Panc1 (cell line): ENCODE results near the gene MGAT5. TPM values are rescaled to one million over a fixed set of nuclear protein-coding genes. Genes with fewer than 3 reads are reported as not detected.

ENCODE experiments used
- ATAC-seq: fragments of 200-7000 bp; cut with Tn5 transposase; 2 replicates; pipeline ENCODE4 v1.9.1; 2020; ENCODE audit warnings: mild to moderate bottlenecking, moderate library complexity
- BruUV-seq: library from RNA; stranded (reverse); fragments of 400-500 nt; replicated peaks from 2 replicates; lab custom pipeline; 2021; lab: Mats Ljungman, UMichigan
- CTCF ChIA-PET: fragments of 300-600 bp; sonication (Branson Sonifier 250); formaldehyde crosslinking; loops from one replicate; lab custom pipeline; 2022; ENCODE audit warnings: antibody characterized with exemption; lab: Charles Lee
- POLR2A ChIA-PET: fragments of 300-600 bp; sonication (Branson Sonifier 250); formaldehyde crosslinking; loops from one replicate; lab custom pipeline; 2022; ENCODE audit warnings: antibody characterized with exemption; lab: Charles Lee
- DNase-seq: peaks from one replicate; pipeline ENCODE4 v3.0.0-alpha.2; 2010; ENCODE audit warnings: low read depth, low spot score
- H3K27ac ChIP-seq: 2 replicates; pipeline ENCODE4 v1.5.1; 2011; ENCODE audit warnings: mild to moderate bottlenecking, low read length, inconsistent platforms
- H3K27me3 ChIP-seq: fragments of 200-500 bp; sonication (Bioruptor generic); 2 replicates; pipeline ENCODE4 v1.6.0; 2014; ENCODE audit warnings: low read length, inconsistent platforms; ENCODE audit not compliant: control insufficient read depth, insufficient read depth
- H3K36me3 ChIP-seq: fragments of 200-500 bp; sonication (Bioruptor generic); 2 replicates; pipeline ENCODE4 v1.5.1; 2014; ENCODE audit warnings: inconsistent platforms, mild to moderate bottlenecking, low read length, moderate library complexity; ENCODE audit not compliant: control insufficient read depth, insufficient read depth
- H3K4me1 ChIP-seq: 2 replicates; pipeline ENCODE4 v1.5.1; 2011; ENCODE audit warnings: inconsistent platforms, mild to moderate bottlenecking, low read length, moderate library complexity; ENCODE audit not compliant: control insufficient read depth, insufficient read depth
- H3K4me3 ChIP-seq, 2 experiments: 2 replicates each; pipeline ENCODE4 v1.5.1; 2011 to 2012; ENCODE audit warnings: low read depth in 2 of 2, low read length in 2 of 2, mild to moderate bottlenecking in 2 of 2, inconsistent platforms in 1 of 2, moderate library complexity in 1 of 2
- H3K9me3 ChIP-seq: fragments of 200-500 bp; sonication (Bioruptor generic); 2 replicates; pipeline ENCODE4 v1.5.1; 2014; ENCODE audit warnings: low read depth, mild to moderate bottlenecking, inconsistent platforms, low read length, moderate library complexity; ENCODE audit not compliant: control insufficient read depth, insufficient read depth
- POLR2AphosphoS5 ChIP-seq: IDR thresholded peaks from 2 replicates; pipeline ENCODE4 v1.6.1; 2012; ENCODE audit warnings: mild to moderate bottlenecking, low read depth, low read length, moderate library complexity
- SIN3A ChIP-seq: IDR thresholded peaks from 2 replicates; pipeline ENCODE4 v1.6.1; 2012; ENCODE audit warnings: low read depth, mild to moderate bottlenecking, low read length, moderate library complexity, borderline replicate concordance; ENCODE audit not compliant: insufficient read depth
- TCF7L2 ChIP-seq: IDR thresholded peaks from 2 replicates; pipeline ENCODE4 v1.6.1; 2011; ENCODE audit warnings: mild to moderate bottlenecking, low read depth, low read length, inconsistent platforms
- in situ Hi-C: cut with HindIII; loops from 2 replicates; pipeline ENCODE4 v1.10.0; 2016; ENCODE audit warnings: low sequenced_read_pairs, low pct_unique_long_range_greater_than_20kb
- intact Hi-C: fragments of 100-400 bp; cut with micrococcal nuclease; formaldehyde crosslinking; loops from one replicate; pipeline ENCODE4 v1.10.0; 2022; ENCODE audit not compliant: unreplicated experiment
- total RNA-seq: library from RNA; stranded (reverse); gene quantifications from one replicate; pipeline ENCODE4 v1.2.1, GENCODE V29; 2021; ENCODE audit not compliant: unreplicated experiment
- TF ChIP-seq, protein P1 (sequence below), 2 experiments: IDR thresholded peaks; 2 replicates each; pipeline ENCODE4 v1.6.1; 2011 to 2012; ENCODE audit warnings: low read depth in 2 of 2, control low read depth in 1 of 2, low read length in 1 of 2, mild to moderate bottlenecking in 1 of 2, moderate library complexity in 1 of 2; ENCODE audit not compliant: insufficient read depth in 1 of 2
- TF ChIP-seq, protein P2 (sequence below): fragments of 450-650 bp; IDR thresholded peaks from 2 replicates; pipeline ENCODE4 v1.5.1; 2017; ENCODE audit warnings: mild to moderate bottlenecking

Gene MGAT5
- total RNA-seq, 1 experiment from 2014 or later: 22.1 TPM

DNA sequence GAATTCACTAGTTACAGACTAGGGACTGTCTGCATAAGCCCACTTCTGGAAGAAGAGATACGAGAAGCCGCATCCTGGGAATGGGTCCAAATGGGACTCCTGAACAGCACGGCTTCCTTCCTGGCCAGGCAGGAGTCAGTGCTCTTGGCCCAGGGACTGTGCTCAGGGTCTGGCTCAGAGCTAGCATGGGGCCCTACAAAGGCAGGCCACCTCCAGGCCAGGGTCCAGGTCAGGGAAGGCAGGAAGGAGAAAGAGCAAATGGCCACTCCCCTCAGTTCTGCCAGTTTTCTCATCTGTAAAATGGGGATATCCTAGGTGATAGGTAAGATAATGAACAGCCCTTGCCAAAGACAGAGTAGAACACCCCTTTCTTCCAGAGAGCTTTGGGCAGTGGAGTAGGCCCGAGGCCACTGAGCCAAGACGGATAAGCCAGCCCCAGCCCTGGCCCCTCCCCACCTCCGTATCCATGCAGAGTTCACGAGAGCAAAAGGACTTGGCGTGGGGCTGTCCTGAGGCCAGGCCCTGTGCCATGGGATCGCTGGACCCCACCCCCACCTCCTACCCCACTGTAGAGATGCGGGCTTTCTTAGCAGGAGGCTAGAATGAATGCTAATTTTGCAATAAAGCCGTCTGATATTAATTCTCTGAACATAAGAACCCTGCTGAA lies 190.1 kb downstream of the MGAT5 start:
- H3K9me3 ChIP-seq: no peaks in the 10 kb centered on the region
- no peak overlapping the region for H3K4me3 ChIP-seq
- H3K27me3 ChIP-seq: no peaks in the 10 kb centered on the region
- no peaks in the 10 kb centered on the region for H3K36me3 ChIP-seq
- no TSS peak for BruUV-seq
- CTCF ChIA-PET: no interaction called here
- no peak for DNase-seq
- intact Hi-C loops (no loop called here), in situ Hi-C loops (no loop called here)
- POLR2A ChIA-PET: no interaction called here
- ATAC-seq: no peak
- H3K4me1 ChIP-seq: no peaks in the 10 kb centered on the region
- no peak overlapping the region for H3K27ac ChIP-seq
- TF ChIP-seq, protein P1, sequence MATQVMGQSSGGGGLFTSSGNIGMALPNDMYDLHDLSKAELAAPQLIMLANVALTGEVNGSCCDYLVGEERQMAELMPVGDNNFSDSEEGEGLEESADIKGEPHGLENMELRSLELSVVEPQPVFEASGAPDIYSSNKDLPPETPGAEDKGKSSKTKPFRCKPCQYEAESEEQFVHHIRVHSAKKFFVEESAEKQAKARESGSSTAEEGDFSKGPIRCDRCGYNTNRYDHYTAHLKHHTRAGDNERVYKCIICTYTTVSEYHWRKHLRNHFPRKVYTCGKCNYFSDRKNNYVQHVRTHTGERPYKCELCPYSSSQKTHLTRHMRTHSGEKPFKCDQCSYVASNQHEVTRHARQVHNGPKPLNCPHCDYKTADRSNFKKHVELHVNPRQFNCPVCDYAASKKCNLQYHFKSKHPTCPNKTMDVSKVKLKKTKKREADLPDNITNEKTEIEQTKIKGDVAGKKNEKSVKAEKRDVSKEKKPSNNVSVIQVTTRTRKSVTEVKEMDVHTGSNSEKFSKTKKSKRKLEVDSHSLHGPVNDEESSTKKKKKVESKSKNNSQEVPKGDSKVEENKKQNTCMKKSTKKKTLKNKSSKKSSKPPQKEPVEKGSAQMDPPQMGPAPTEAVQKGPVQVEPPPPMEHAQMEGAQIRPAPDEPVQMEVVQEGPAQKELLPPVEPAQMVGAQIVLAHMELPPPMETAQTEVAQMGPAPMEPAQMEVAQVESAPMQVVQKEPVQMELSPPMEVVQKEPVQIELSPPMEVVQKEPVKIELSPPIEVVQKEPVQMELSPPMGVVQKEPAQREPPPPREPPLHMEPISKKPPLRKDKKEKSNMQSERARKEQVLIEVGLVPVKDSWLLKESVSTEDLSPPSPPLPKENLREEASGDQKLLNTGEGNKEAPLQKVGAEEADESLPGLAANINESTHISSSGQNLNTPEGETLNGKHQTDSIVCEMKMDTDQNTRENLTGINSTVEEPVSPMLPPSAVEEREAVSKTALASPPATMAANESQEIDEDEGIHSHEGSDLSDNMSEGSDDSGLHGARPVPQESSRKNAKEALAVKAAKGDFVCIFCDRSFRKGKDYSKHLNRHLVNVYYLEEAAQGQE (IDR thresholded peaks at IDR 0.05; ENCODE audit: insufficient read depth in 1 of 2, low read depth in 2 of 2, low read length in 1 of 2): no peak
- no peak for TF ChIP-seq TCF7L2
- TF ChIP-seq, protein P2, sequence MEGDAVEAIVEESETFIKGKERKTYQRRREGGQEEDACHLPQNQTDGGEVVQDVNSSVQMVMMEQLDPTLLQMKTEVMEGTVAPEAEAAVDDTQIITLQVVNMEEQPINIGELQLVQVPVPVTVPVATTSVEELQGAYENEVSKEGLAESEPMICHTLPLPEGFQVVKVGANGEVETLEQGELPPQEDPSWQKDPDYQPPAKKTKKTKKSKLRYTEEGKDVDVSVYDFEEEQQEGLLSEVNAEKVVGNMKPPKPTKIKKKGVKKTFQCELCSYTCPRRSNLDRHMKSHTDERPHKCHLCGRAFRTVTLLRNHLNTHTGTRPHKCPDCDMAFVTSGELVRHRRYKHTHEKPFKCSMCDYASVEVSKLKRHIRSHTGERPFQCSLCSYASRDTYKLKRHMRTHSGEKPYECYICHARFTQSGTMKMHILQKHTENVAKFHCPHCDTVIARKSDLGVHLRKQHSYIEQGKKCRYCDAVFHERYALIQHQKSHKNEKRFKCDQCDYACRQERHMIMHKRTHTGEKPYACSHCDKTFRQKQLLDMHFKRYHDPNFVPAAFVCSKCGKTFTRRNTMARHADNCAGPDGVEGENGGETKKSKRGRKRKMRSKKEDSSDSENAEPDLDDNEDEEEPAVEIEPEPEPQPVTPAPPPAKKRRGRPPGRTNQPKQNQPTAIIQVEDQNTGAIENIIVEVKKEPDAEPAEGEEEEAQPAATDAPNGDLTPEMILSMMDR: no peak
- no peak for TF ChIP-seq SIN3A
- no peak for TF ChIP-seq POLR2AphosphoS5

DNA sequence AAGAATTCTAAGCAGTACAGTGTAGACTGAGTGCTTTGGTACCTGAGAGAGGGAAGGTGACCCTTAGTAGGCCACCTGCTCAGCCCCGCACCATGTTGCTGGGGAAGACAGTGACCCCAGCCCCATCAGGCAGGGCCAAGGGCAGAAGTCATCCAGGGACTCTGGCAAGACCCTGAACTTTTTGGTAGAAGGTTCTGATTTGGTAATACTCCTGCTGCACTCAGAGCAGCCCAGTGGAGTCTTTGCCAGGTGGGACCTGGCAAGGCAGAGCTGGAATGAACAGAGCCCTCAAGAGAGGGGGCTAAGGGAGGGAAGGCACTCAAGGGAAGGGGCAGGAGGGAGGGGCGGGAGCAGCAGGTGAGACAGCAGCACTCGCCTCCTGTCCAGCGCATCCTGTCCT lies 191.2 kb downstream of the MGAT5 start:
- H3K36me3 ChIP-seq: no peaks in the 10 kb centered on the region
- ChIA-PET CTCF (no interaction called here), POLR2A (no interaction called here)
- in situ Hi-C loops (no loop called here), intact Hi-C loops (no loop called here)
- H3K27ac ChIP-seq: no peak overlapping the region
- H3K9me3 ChIP-seq: no peaks in the 10 kb centered on the region
- no peaks in the 10 kb centered on the region for H3K27me3 ChIP-seq
- no peaks in the 10 kb centered on the region for H3K4me1 ChIP-seq
- BruUV-seq: no TSS peak
- TF ChIP-seq POLR2AphosphoS5: no peak
- DNase-seq (no peak), ATAC-seq (no peak)
- H3K4me3 ChIP-seq: no peak overlapping the region

DNA sequence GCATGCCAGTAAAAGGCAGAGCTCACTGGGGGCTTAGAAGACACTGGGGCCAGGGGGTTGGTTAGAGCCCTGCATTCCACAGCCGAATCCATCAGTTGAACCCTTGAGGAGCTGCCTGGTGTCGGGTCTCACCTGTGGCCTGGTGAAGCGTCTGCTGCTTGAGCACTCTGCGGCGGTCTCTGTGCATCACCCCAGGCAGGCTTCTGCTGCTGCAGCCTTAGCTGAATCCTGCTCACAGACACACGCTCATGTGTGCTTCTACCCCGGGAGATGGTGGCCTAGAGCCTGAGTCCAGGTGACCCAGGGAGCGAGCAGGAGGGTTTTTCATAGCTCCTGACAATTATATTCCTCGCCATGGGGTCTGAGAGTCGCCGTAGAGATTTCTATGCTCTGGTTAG lies 192.1 kb downstream of the MGAT5 start:
- ATAC-seq (no peak), DNase-seq (no peak)
- no peaks in the 10 kb centered on the region for H3K27me3 ChIP-seq
- ChIA-PET CTCF (no interaction called here), POLR2A (no interaction called here)
- H3K27ac ChIP-seq: no peak overlapping the region
- no peaks in the 10 kb centered on the region for H3K4me1 ChIP-seq
- in situ Hi-C loops: no loop called here
- no TSS peak for BruUV-seq
- H3K9me3 ChIP-seq: no peaks in the 10 kb centered on the region
- no peak overlapping the region for H3K4me3 ChIP-seq
- H3K36me3 ChIP-seq: no peaks in the 10 kb centered on the region
- TF ChIP-seq, protein P2: no peak
- TF ChIP-seq TCF7L2 (no peak), SIN3A (no peak), POLR2AphosphoS5 (no peak)
- TF ChIP-seq, protein P1 (IDR thresholded peaks at IDR 0.05; ENCODE audit: insufficient read depth in 1 of 2, low read depth in 2 of 2, low read length in 1 of 2): no peak
- intact Hi-C loops: no loop called here
